ENCODE data around the gene ACOX3.

Gene ACOX3

GRCh38 chr4:8316911-8317351, 123.6 kb downstream of the ACOX3 start:
- FAIRE-seq = no peak
